ENCODE measurements around the gene FXYD6.

Gene FXYD6

DNA sequence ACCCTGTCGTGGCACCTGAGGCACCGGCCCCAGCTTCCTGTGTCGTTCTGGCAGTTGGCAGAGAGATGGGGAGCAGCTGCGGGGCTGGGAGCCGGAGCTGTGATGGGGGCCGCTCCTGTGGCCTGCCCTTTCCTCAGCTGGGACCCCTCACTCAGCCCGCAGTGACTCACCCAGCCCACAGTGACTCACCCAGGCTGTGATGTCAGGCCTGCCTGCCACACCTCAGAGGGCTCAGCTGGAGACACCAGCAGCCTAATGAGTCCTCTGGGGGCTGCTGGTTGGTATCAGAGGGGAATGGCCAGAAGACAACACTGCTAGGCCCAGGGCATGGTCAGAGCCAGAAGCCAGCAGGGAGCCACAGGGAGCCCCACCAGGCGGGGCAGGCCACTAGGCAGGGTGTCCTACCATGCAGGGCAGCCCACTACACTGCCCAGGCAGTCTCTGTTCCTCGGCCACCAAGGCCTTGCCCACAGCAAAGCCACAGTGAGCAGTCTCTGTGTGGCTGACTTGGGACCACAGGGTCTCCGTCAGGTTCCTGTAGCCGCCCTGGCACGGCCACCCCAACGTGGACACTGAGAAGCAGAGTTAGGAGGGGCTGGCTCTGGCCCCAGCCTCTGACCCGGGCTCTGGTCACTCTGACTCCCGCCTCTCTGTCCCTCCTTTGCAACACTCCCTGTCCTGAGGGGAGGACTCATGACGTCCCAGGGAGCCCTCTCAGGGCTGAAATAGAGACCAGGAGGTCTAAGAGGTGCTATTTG, 47.7 kb downstream of the FXYD6 start:
- peak; percentile 41 to 58 for DNase-seq

DNA sequence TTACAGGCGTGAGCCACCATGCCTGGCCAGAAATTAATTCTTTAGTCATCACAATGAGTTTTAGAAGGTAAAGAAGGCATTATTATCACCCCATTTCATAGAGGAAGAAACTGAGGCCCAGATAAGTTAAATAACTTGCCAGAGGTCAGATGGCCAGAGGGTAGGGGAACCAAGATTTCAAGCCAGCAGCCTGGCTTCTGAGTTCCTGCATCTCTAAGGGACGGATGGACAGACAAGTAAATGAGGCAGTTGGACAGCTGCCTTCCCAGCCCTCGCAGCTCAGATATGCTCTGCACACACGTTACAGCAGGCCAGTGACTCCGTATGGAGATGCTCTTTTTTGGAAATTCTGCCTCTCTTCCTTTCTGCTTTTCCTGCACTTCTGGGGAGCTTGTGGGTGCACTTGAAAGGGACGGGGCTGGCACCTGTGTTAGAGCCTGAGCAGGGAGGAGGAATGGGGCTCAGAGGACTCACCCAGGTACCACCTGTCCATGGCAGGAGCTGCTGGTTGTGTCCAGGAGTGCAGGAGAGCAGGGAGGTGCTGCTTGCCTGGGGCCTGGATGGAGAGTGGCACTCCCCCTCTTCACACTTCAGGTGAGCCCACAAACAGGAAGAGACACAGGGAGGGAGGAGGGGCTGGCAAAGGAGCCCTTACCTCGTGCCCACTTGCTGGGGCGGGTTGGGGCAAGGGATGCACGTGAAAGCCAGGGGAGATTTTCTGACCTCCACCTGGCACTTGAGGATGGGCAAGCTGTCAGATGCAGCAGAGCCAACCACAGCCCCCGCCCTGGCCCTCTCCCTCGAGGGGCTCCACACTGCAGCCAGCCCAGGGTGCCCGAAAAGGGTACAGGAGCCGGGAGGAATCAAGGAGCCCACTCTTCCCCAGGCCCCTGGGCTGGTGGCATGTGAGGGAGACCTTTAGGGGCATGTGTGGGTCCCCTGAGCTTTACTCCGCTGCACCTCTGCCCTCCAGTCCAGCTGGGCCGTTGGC, 48.6 kb downstream of the FXYD6 start:
- no peak for DNase-seq

DNA sequence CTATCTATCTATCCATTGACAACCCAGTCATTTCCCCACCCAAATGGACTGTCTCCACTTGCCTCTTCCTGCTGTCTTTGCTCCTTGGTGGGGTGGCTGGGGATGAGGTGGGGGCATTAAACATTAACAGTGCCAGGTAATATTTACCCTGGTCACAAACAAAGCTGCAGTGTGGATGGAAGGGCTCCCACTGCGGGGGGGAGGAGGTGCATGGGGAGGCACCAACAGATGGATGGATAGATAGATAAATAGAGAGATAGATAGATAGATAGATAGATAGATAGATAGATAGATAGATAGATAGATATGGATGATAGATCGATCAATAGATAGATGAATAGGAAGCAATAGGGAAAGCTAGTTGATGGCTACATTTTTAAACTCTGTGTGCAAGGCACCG, 49.6 kb downstream of the FXYD6 start:
- DNase-seq: no peak

DNA sequence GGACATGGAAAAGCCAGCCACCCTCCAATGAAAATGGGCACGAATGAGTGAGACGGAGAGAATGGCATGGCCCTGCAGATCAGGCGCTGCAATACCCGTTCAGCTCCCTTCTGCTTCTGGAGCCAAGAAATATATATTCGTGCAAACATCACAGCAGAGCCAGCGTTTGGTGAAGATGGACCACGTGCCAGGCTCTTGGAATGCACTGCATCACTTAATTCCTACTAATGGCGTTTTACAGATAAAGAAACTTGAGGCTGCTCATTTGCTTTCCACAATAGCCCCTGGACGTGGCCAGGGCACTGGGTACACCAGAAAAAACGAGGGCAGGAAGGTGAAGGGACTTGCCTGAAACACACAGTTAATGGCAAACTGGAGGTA, 50.3 kb downstream of the FXYD6 start:
- no peak for DNase-seq

DNA sequence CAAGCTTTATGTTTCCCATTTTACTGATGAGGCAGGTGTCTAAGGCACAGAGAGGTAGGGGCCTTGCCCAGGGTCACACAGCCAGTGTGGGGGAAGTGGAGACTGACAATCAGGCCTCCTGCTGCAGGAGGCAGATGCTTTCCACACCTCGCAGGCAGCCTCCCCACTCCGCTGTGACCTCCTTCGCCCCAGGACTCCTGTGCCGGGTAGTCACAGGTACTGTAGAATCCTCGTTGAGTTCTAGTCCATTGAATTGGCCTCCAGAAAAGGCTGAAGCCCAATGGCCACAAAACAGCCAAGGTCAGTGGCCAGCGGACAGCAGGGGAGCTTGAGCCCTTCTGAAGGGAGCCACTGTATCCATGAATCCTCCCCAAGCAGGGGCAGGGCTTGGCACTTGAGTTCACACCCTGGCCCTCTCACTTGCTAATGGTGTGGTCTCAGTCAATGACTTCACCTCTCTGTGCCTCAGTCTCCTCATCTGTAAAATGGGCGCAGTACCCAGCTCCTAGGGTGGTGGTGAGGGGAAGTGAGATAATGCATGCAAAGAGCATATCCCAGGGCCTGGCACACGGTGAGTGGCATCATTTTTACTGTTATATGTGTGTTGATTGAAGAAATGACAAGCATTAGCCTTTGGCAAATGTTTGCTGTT, 50.8 kb downstream of the FXYD6 start:
- no peak for DNase-seq

GRCh38 chr11:117824571-117825537, 51.6 kb downstream of the FXYD6 start, which contains the start of gene FXYD2:
Gene FXYD2, minus strand, starts transcription at chr11:117824744. Its CDS starts 66 bp downstream, at chr11:117824678.
- DNase-seq: peak; percentile 27 to 64

DNA sequence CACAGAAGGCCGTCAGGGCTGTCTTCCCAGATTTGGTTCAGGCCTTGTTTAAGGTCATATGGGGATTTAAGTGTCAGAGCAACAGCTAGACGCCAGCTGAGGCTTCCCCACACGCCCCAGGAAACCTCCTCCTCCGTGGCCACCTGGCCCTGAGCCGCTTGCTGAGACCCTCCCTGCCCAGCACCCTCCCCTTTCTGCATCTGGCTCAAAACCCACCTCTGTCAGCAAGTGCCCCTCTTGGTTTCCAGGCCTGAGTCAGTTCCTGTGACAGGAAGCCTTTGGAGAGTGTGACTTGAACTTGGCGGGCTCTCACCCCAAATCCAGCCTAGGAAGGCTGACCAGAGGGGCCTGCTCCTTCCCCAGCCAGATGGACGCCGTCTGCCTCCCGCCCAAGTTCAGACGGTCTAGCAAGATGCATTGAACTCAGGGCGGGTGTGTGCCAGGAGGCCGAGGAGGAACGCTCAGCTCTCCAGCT, 52.5 kb downstream of the FXYD6 start:
- no peak for DNase-seq

DNA sequence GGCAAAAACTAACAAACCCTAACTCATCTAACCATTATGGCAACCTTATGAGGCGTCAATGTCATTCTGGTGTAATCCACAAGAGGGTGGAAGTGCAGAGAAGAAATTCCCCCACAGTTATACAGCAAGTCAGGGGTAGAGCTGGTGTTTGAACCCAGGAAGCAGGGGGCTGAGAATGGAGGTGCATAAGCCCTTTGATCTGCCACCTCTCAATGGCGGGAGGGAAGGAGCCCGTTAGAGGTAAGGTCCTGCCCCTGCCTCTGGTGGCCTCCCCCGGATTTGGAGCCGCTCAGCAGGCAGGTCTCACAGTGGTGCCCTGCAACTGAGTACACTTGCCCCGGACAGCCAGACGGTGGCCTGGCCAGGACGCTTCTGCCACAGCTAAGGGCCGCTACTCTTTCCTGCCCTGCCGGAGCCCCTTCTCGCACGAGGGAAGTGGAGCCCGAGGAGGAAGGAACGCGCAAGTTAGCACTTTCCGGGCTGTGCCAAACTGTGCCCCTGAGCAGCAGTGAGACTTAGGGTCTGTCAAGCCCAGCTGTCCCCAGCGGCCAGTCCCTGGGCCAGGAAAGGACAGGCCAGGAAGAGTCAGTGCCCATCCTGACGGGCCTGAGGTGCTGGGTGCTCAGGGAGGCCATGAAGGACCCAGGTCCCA, 53.0 kb downstream of the FXYD6 start:
- DNase-seq: peak; percentile 51 to 68

DNA sequence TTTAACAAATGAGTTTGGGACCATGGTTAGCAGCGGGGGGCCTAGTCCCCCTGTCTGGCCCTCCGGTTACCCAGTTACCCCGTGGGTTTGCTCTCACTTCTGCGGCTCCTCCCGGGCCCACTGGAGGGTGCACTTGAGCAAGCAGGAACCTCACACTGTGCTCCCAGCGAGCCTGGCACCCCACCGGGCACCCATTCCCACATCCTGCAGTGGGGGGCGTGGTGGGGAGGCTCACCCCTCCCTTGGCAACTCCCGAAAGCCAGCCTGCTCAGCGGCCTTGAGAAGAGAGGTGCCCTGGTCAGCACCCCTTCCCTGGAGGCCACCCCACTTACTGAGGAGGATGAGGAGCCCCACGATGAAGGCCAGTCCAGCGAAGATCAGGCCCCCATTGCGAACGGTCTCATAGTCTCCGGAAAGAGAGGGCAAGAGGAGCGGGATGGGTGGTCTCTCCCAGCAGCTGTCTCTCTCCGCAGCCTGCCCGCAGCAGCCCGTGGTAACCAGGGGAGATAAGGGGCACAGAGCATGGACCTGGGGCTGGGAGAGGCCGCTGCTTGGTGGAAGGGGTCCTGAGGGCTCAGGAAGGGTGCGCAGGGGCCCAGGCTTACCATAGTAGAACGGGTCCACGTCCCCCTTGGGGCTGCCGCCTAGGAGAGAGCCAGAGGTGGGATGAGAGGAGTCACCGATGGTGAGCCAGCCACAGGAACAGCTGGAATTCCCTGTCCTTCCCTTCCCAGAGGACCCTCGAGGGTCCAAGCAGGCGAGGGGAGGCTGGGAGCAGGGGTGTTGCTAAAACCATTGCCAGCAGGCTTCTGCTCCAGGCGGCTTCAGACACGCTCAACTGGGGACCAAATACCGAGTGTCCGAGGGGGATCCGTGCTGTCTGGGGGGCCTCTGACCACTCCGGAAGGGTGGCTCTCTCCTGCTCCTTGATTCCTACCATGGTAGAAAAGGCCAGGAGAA, 54.1 kb downstream of the FXYD6 start:
- peak; percentile 43 to 51 for DNase-seq

- DNase-seq: no peak
These were observed 55.0 kb downstream of the FXYD6 start for GRCh38 chr11:117821431-117821830.

DNA sequence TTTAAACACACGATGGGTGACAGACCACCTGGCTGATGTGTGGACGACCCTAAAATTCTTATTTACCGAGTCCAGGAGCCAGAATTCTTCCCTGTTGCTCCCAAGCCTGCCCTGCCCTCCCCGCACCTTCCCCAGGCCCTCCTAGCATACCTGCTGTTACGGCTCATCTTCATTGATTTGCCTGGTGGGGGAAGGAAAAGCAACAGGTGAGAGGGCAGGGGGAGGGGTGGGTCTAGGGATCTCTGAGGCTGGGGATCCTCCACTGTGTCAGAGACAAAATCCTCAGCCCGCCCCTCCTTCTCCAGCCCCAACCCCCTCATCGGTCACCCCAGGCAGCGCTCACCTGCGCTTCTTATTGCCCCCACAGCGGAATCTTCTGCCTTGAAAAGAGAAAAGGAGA, 55.9 kb downstream of the FXYD6 start:
- no peak for DNase-seq

DNA sequence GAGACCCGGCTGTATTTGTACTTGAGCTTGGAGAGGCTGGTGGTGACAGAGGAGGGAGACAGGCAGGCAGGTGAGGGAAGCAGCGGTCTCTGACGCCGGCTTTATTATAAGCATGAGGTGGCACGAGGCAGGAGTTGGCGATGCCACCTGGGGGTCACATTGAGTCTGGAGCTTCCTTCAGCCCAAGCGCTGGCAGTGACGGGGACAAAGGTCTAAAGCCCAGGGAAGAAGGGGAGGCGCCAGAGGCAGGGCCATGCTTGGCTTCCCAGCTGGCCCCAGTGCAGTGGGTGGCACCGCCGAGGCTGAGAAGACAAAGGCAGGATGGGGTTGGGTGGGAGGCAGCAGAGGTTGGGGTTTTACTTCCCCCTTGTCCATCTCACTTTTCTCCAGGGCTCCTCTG, 56.4 kb downstream of the FXYD6 start:
- DNase-seq: no peak

- DNase-seq: peak; percentile 74 to 79
These were observed 57.1 kb downstream of the FXYD6 start for GRCh38 chr11:117819096-117820040.

- peak in 1 of 2 donors; percentile 45 for DNase-seq
These were observed 58.2 kb downstream of the FXYD6 start for GRCh38 chr11:117818041-117818873.

- peak; percentile 84 to 89 for DNase-seq
These were observed 59.0 kb downstream of the FXYD6 start for GRCh38 chr11:117817368-117818040.

DNA sequence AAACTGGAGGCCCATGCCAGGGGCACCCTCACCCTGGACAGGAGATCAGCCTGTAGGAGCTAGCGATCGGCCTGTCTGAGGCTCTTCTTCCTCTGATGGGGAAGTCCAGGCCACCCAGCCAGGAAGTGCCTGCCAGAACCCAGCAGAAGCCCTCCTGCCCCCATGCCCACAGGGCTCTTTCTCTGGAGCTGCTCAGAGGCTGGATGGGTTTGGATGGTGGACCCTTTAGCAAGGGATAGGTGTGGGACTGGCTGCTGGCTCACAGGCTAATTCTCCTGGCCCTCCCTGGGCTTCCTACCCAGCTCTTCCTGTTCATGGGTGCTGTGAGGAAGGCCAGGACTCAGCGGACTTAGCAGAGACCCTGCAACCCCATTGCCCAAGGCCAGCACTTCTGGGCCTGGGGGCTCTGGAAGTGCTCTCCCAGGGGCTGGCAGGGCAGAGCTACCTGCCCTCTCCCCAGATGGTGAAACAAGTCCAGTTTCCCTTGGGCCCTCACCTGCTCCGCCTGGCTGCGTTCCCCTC, 59.6 kb downstream of the FXYD6 start:
- DNase-seq: peak; percentile 35 to 61

Measured in inflammatory macrophage (primary cell).